Measurements from ENCODE around the gene PHRF1.

DNA sequence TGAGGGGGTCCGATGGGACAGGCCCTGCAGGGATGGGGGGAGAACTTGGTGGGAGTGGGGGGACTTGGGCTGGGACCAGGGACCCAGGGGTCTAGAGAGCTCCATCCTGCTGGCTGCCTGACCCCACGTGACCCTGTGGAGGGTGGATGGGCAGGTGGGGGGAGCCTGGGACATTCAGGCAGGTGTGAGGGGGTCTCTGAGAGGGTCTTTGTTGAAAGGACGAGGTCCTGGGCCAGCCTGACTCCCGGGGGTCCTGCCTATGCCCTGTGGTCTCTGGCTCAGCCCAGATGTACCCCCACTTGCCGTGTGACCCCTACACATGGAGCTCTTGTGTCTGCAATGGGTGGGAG lies 31.5 kb upstream of the PHRF1 start:
- TF ChIP-seq, protein P1, sequence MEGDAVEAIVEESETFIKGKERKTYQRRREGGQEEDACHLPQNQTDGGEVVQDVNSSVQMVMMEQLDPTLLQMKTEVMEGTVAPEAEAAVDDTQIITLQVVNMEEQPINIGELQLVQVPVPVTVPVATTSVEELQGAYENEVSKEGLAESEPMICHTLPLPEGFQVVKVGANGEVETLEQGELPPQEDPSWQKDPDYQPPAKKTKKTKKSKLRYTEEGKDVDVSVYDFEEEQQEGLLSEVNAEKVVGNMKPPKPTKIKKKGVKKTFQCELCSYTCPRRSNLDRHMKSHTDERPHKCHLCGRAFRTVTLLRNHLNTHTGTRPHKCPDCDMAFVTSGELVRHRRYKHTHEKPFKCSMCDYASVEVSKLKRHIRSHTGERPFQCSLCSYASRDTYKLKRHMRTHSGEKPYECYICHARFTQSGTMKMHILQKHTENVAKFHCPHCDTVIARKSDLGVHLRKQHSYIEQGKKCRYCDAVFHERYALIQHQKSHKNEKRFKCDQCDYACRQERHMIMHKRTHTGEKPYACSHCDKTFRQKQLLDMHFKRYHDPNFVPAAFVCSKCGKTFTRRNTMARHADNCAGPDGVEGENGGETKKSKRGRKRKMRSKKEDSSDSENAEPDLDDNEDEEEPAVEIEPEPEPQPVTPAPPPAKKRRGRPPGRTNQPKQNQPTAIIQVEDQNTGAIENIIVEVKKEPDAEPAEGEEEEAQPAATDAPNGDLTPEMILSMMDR (IDR thresholded peaks at IDR 0.05; ENCODE audit: low read length), result no peak
- no peak for TF ChIP-seq EZH2 (optimal IDR thresholded peaks at IDR 0.05; ENCODE audit: low read depth, low read length)
